Stimulated activated CD8-positive, alpha-beta memory T cell treated with anti-CD3 and anti-CD28 coated beads, Interleukin-4, amount 100 ng/mL, for 48 hours (primary cell): Measurements from ENCODE around the gene DCAF6.
"Not testable (repeated sequence)": the region's sequence is repeated elsewhere in the genome, so short reads cannot be mapped to it uniquely, and the experiment has no call there.

Experiments
- DNase-seq: peaks from one replicate; pipeline ENCODE4 v3.0.0-alpha.2; 2020

DCAF6 gene

GRCh38 chr1:167924102-167924501, 12.4 kb upstream of the DCAF6 start:
- DNase-seq = no peak

GRCh38 chr1:167924543-167925231, 11.8 kb upstream of the DCAF6 start:
- DNase-seq = no peak

GRCh38 chr1:167926486-167926997, 9.9 kb upstream of the DCAF6 start:
- no peak for DNase-seq

- DNase-seq = no peak
These were observed 9.3 kb upstream of the DCAF6 start for GRCh38 chr1:167927046-167927754.

- DNase-seq = no peak
These were observed 8.0 kb upstream of the DCAF6 start for GRCh38 chr1:167928457-167928852.

- DNase-seq = not testable (repeated sequence)
These were observed 7.6 kb upstream of the DCAF6 start for GRCh38 chr1:167928919-167929318.

- no peak for DNase-seq
These were observed 6.8 kb upstream of the DCAF6 start for GRCh38 chr1:167929725-167930124.

- no peak for DNase-seq
These were observed 2.7 kb upstream of the DCAF6 start for GRCh38 chr1:167933788-167934187.

GRCh38 chr1:167934426-167935215, 1.9 kb upstream of the DCAF6 start:
- DNase-seq = no peak

- DNase-seq = peak; percentile 55
These were observed 1.0 kb upstream of the DCAF6 start for GRCh38 chr1:167935216-167936067.

GRCh38 chr1:167936930-167937708, 636 bp downstream of the DCAF6 start, which contains the start of gene MPC2:
Gene MPC2 (minus strand): TSS chr1:167937072. CDS start chr1:167935841, 1,231 bp downstream.
- peak; percentile 76 for DNase-seq

- DNase-seq = no peak
These were observed 1.2 kb downstream of the DCAF6 start for GRCh38 chr1:167937709-167938010.

GRCh38 chr1:167938080-167938636, 1.7 kb downstream of the DCAF6 start:
- DNase-seq = no peak

GRCh38 chr1:167940264-167940663, 3.8 kb downstream of the DCAF6 start:
- DNase-seq = no peak

- no peak for DNase-seq
These were observed 7.1 kb downstream of the DCAF6 start for GRCh38 chr1:167943541-167943940.

GRCh38 chr1:167947733-167948132, 11.2 kb downstream of the DCAF6 start:
- DNase-seq = no peak

GRCh38 chr1:167949785-167950184, 13.3 kb downstream of the DCAF6 start:
- DNase-seq = no peak

GRCh38 chr1:167950569-167950968, 14.1 kb downstream of the DCAF6 start:
- no peak for DNase-seq

GRCh38 chr1:167955915-167956314, 19.4 kb downstream of the DCAF6 start:
- DNase-seq = no peak

- DNase-seq = no peak
These were observed 21.2 kb downstream of the DCAF6 start for GRCh38 chr1:167957710-167958109.

- DNase-seq = no peak
These were observed 28.2 kb downstream of the DCAF6 start for GRCh38 chr1:167964646-167965045.
